ENCODE data around the gene CROT.

Gene CROT

DNA sequence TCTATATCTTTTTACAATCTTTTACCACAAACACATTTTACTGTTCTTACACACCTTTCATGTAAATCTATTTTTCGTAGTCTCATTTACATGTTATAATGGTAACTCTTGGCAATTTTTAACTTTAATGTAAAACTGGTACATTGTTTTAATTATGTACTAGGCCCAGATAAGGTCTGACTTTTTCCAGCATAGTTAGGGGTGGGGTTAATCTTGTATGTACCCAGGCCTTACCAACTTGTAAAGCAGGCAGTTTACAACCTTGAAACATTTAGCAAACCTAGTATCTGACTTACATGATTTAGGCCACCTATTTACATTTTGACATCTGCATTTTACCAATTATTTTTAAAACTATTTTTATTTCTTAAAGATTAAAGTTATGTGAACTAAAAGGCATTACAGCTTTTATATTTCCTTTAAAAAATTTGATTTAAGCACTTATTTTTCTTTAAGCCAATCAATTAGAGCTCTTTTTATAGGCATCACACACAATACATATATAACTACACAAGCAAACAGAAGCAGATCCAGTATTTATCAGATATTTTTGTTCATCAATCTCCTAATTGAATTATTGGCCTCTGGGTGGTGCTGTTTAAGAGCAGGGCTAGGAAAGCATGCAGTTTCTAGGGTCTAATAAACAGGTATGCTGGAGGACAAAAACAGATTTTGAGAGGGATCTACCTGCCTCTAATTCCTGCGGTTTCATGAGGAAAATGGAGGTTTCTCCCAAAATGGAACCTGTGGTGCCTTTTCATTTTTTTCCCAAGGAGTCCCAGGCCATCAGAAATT lies 19.7 kb upstream of the CROT start:
- no peak for DNase-seq (ENCODE audit: insufficient read length)
- no peak for FAIRE-seq
- TF ChIP-seq TAF1 (IDR thresholded peaks at IDR 0.05; ENCODE audit: borderline replicate concordance, low read depth, low read length) (no peak), POLR2AphosphoS5 (IDR thresholded peaks at IDR 0.05; ENCODE audit: low read depth, low read length) (no peak), POLR2A (IDR thresholded peaks at IDR 0.05; ENCODE audit: low read depth, low read length) (no peak)

DNA sequence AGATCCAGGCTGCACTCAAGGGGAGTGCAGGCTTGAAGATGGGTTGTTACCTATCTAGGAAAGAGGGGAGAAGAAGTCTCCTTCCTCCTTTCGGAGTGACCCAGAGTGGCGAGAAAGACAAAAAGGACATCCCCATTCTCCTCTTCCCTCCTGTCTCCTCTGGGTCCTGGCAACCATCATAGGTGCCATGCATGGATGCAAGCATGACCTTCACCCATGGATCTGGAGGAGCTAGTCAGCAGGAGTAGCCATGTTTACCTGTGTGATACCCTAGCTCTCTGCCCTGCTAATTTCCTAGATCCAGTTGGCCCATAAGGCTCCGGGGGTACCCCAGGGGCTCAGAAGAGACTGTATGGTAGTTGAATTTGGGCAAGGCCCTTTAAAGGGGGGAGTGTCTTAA lies 17.2 kb upstream of the CROT start:
- DNase-seq (ENCODE audit: insufficient read length) (no peak), FAIRE-seq (peak; percentile 46)
- no peak for TF ChIP-seq POLR2AphosphoS5 (IDR thresholded peaks at IDR 0.05; ENCODE audit: low read depth, low read length)
- TF ChIP-seq TAF1 (IDR thresholded peaks at IDR 0.05; ENCODE audit: borderline replicate concordance, low read depth, low read length): no peak
- no peak for TF ChIP-seq POLR2A (IDR thresholded peaks at IDR 0.05; ENCODE audit: low read depth, low read length)

DNA sequence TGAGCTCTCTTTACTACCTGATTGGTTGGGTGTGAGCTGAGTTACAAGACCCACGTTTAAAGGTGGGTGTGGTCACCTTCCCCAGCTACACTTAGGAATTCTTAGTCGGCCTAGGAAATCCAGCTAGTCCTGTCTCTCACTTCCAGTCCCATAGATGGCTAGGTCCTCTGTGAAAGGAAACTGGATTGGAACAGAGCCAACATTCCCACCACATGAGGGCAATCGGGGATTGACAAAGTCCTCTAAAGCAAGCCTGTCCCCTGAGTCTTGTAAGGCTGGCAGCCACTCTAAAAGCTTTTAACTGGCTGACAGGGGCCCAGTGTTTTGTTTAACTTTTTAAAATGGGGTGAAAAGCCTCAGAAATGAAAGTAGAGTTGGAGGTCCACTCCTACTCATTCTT lies 15.1 kb upstream of the CROT start:
- DNase-seq (ENCODE audit: insufficient read length) (no peak), FAIRE-seq (no peak)
- TF ChIP-seq POLR2A (IDR thresholded peaks at IDR 0.05; ENCODE audit: low read depth, low read length) (no peak), POLR2AphosphoS5 (IDR thresholded peaks at IDR 0.05; ENCODE audit: low read depth, low read length) (no peak), TAF1 (IDR thresholded peaks at IDR 0.05; ENCODE audit: borderline replicate concordance, low read depth, low read length) (no peak)

DNA sequence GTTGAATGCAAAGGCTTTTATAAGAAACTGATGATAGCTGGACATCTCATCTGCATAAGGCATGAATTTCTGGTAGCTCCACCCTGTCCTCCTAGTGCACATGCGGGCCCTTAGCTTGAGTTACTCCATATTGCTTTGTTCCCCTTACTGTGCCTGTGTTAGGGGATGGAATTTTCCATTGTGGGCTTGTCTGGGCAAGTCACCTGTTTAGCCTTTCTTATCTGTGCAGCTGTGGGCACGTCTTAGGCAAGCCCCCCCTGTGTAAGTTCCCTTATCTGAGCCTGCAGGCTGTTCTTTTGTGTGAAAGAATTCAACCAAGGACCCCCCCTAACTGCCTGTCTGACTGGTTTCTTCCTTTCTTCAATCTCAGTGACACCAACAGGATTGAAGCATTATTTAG lies 14.5 kb upstream of the CROT start:
- FAIRE-seq (no peak), DNase-seq (ENCODE audit: insufficient read length) (no peak)
- no peak for TF ChIP-seq TAF1 (IDR thresholded peaks at IDR 0.05; ENCODE audit: borderline replicate concordance, low read depth, low read length)
- no peak for TF ChIP-seq POLR2A (IDR thresholded peaks at IDR 0.05; ENCODE audit: low read depth, low read length)
- no peak for TF ChIP-seq POLR2AphosphoS5 (IDR thresholded peaks at IDR 0.05; ENCODE audit: low read depth, low read length)

DNA sequence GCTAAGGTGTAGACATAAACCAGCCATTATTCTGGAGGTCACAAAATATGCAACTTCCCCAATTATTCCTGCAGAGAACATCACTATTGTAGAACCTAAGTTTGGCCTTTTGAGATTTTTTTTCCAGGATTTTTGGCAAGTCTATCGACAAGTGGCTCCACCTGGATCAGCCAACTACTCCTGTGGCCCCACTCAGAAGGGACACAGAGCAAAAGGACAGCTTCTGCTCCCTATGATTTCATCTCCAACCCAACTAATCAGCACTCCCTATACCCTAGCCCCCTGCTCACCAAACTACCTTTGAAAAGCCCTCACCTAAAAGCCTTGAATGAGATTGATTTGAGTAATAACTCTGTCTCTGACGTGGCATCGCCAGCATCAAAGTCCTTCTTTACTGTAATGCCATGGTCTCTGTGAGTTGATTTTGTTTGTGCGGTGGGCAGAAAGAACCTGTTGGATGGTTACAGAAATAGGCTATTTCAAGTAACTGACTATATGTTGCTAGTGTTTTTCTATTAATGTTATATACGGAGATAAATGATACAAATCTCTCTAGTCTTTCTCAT lies 13.7 kb upstream of the CROT start:
- TF ChIP-seq TAF1 (IDR thresholded peaks at IDR 0.05; ENCODE audit: borderline replicate concordance, low read depth, low read length): no peak
- TF ChIP-seq POLR2A (IDR thresholded peaks at IDR 0.05; ENCODE audit: low read depth, low read length): no peak
- FAIRE-seq (peak; percentile 9), DNase-seq (ENCODE audit: insufficient read length) (no peak)

DNA sequence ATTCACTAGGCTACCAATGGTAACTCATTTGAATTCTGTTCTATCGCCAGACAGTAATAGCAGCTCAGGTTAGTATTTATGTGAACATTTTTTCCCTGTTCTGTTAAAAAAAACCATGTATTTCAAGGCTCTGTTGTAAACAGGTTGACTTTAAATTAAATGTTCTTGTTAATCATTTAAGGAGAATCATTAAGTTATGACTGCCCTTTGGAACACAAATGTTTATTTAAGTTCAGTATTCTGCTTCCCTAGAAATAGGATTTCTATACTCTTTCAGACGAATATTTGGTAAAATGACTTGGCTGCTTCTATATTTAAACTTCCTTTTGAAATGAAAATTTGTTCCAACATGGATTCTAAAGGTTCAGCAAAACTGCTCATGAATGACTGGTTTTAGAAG lies 13.1 kb upstream of the CROT start:
- DNase-seq (ENCODE audit: insufficient read length): no peak
- FAIRE-seq: no peak
- TF ChIP-seq POLR2A (IDR thresholded peaks at IDR 0.05; ENCODE audit: low read depth, low read length) (no peak), POLR2AphosphoS5 (IDR thresholded peaks at IDR 0.05; ENCODE audit: low read depth, low read length) (no peak), TAF1 (IDR thresholded peaks at IDR 0.05; ENCODE audit: borderline replicate concordance, low read depth, low read length) (no peak)

DNA sequence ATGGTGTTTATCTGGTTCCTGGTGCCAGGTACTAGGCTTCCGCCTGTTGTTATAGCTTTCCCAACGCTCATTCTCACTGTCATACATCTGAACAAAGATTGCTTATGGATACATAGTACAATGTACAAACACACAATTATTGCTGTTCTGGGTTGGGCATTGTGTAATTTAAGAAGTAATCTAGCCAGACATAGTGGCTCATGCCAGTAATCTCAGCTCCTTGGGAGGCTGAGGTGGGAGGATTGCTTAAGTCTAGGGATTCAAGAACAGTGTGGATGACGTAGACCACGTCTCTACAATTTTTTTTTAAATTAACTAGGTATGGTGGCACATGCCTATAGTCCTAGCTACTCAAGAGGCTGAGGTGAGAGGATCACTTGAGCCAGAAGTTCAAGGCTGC lies 9.3 kb upstream of the CROT start:
- TF ChIP-seq POLR2A (IDR thresholded peaks at IDR 0.05; ENCODE audit: low read depth, low read length) (no peak), TAF1 (IDR thresholded peaks at IDR 0.05; ENCODE audit: borderline replicate concordance, low read depth, low read length) (no peak), POLR2AphosphoS5 (IDR thresholded peaks at IDR 0.05; ENCODE audit: low read depth, low read length) (no peak)
- DNase-seq (ENCODE audit: insufficient read length): no peak
- FAIRE-seq: no peak

DNA sequence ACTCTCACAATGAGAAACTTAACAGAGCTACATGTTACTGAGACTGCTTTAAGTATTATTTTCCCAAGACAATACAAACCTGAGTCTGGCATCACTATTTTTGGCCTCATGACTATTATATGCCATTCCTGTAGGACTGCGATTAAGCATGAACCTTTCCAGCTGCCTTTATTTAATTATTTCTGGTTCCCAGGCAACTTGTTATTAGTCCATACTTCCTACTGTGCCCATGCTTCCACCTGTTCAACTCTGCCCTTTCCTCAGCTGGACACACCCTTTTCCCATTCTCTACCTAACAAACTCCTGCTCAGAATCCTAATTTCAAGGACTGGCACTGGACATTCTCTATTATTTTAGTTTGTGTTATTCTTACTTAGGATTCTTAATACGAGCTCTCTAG lies 8.1 kb upstream of the CROT start:
- FAIRE-seq (no peak), DNase-seq (ENCODE audit: insufficient read length) (no peak)
- TF ChIP-seq POLR2AphosphoS5 (IDR thresholded peaks at IDR 0.05; ENCODE audit: low read depth, low read length) (no peak), POLR2A (IDR thresholded peaks at IDR 0.05; ENCODE audit: low read depth, low read length) (no peak), TAF1 (IDR thresholded peaks at IDR 0.05; ENCODE audit: borderline replicate concordance, low read depth, low read length) (no peak)

DNA sequence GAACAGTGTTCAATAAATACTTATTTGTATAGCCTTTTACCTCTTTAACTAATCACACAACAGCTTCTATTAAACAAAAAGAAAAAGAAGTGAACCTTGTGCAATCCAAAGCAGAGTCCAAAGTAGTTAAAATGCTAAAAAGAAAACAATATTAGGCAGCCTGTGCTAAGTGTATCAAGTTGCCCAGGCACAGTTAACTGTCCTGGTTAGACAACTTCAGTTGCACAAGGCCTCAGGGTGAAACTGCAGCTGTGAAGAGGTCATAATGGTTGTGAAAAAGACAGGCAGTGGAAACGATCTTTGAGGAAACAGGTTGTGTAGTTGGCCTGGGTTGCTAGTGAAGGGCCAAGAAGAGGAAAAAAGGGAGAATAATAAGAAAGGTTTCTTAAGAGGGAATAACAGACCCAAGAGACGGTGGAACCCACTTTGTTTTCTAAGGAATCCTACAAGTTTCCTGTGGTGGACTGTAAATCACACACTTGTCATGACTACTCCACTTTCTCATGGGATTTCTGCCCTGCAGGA lies 6.0 kb upstream of the CROT start:
- no peak for TF ChIP-seq TAF1 (IDR thresholded peaks at IDR 0.05; ENCODE audit: borderline replicate concordance, low read depth, low read length)
- TF ChIP-seq POLR2A (IDR thresholded peaks at IDR 0.05; ENCODE audit: low read depth, low read length): no peak
- no peak for TF ChIP-seq POLR2AphosphoS5 (IDR thresholded peaks at IDR 0.05; ENCODE audit: low read depth, low read length)
- DNase-seq (ENCODE audit: insufficient read length) (no peak), FAIRE-seq (no peak)

DNA sequence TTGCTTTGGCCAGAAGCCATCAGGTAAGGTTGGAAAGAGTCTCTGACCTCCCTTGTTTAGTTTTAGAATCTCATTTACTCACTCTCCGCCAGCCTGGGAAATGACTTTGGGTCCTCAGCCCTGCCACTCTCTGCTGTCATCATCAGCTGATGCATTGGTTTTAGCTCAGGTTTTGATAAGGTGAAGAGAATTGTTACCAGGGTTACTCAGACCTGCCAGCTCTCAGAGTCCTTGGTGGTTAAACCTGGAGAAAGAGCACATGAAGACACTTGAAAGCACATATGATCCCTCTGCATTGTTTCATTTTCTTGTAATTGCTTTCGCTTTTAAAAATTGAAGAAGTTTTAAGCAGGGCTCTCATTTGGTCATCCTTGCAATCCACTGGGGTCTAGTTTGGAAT lies 4.0 kb upstream of the CROT start:
- peak; percentile 57 for FAIRE-seq
- no peak for DNase-seq (ENCODE audit: insufficient read length)
- TF ChIP-seq POLR2AphosphoS5 (IDR thresholded peaks at IDR 0.05; ENCODE audit: low read depth, low read length) (no peak), TAF1 (IDR thresholded peaks at IDR 0.05; ENCODE audit: borderline replicate concordance, low read depth, low read length) (no peak), POLR2A (IDR thresholded peaks at IDR 0.05; ENCODE audit: low read depth, low read length) (no peak)

DNA sequence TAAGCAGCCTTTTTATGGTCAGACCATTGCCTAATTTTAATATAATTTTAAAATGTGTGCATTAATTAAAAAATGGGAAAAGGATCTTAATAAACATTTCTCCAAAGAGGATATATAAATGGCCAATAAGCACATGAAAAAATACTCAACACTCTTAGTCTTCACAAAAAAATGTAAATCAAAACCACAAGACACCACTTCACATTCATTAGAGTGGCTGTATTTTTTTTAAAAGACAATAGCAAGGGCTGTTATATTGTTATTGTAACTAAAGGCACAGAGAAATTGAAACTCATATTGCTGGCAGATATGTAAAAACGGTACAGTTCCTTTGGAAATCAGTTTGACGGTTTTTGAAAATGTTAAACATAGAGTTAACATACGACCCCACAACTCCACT lies 3.2 kb upstream of the CROT start:
- no peak for FAIRE-seq
- DNase-seq (ENCODE audit: insufficient read length): no peak

DNA sequence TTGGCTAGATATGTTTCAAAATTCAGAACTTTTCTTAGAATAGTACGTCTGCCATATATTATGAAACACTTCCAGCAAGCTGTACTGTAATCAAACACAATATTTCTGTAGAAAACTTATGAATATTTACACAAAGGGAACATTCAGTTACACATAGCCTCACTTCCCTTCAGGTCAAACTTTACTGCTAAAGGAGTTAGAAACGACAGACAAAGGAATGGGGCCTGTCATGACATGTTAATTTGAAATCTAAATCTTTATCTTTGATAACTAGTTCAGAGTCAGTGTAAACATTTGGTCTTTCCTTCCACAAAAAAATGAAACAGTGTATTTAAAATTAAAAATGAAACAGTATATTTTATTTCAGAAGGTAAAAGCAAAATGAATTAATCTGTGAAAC lies 1.0 kb upstream of the CROT start:
- DNase-seq (ENCODE audit: insufficient read length) (no peak), FAIRE-seq (no peak)
- TF ChIP-seq POLR2AphosphoS5 (IDR thresholded peaks at IDR 0.05; ENCODE audit: low read depth, low read length): no peak
- no peak for TF ChIP-seq POLR2A (IDR thresholded peaks at IDR 0.05; ENCODE audit: low read depth, low read length)
- TF ChIP-seq TAF1 (IDR thresholded peaks at IDR 0.05; ENCODE audit: borderline replicate concordance, low read depth, low read length): no peak

More for the DNA sequence above, 3.2 kb upstream of the CROT start:
- TF ChIP-seq POLR2AphosphoS5 (IDR thresholded peaks at IDR 0.05; ENCODE audit: low read depth, low read length) (no peak), TAF1 (IDR thresholded peaks at IDR 0.05; ENCODE audit: borderline replicate concordance, low read depth, low read length) (no peak), POLR2A (IDR thresholded peaks at IDR 0.05; ENCODE audit: low read depth, low read length) (no peak)
